Esophagus squamous epithelium (tissue), 5 donors: ENCODE results near the gene AKIRIN2. TPM values are rescaled to one million over a fixed set of nuclear protein-coding genes. Genes with fewer than 3 reads are reported as not detected.
"Not testable (repeated sequence)": the region's sequence is repeated elsewhere in the genome, so short reads cannot be mapped to it uniquely, and the experiment has no call there.

Experiments
- DNase-seq: peaks from one replicate; lab custom pipeline; 2025; lab: John Stamatoyannopoulos, UW
- H3K27ac ChIP-seq, 4 donors: fragments of 200-600 bp; sonication (generic); one replicate each; pipeline ENCODE4 v1.5.1; 2016 to 2019; ENCODE audit warnings: mild to moderate bottlenecking in 1 of 4
- H3K27me3 ChIP-seq, 4 donors: fragments of 200-600 bp; sonication (generic); 1 replicate in 3 of 4; 2 replicates in 1 of 4; pipeline versions ENCODE4 v1.5.1 to v1.6.0; 2017 to 2021; ENCODE audit warnings: antibody characterized with exemption in 1 of 4
- H3K36me3 ChIP-seq, 3 donors: fragments of 200-600 bp; sonication (generic); one replicate each; pipeline ENCODE4 v1.5.1; 2016 to 2019
- H3K4me1 ChIP-seq, 3 donors: fragments of 200-600 bp; sonication (generic); one replicate each; pipeline ENCODE4 v1.5.1; 2017 to 2019
- H3K4me3 ChIP-seq, 4 donors: fragments of 200-600 bp; sonication (generic); 1 replicate in 3 of 4; 2 replicates in 1 of 4; pipeline ENCODE4 v1.5.1; 2016 to 2019; ENCODE audit warnings: mild to moderate bottlenecking in 2 of 4, moderate library complexity in 1 of 4
- H3K9me3 ChIP-seq, 3 donors: fragments of 200-600 bp; sonication (generic); one replicate each; pipeline ENCODE4 v1.5.1; 2016 to 2019
- POLR2A ChIP-seq, 4 donors: fragments of 450-650 bp; IDR thresholded peaks; one replicate each; pipeline ENCODE4 v1.6.1; 2017; ENCODE audit warnings: antibody characterized with exemption in 4 of 4, mild to moderate bottlenecking in 4 of 4, moderate library complexity in 3 of 4
- WGBS, 2 donors: methylation state at CpG; one replicate each; pipeline ENCODE4 v1.1.5; 2018; 5-methylcytosine and 5-hydroxymethylcytosine counted together
- intact Hi-C: fragments of 100-400 bp; cut with DNase I; formaldehyde crosslinking; loops from one replicate; pipeline ENCODE4 v1.15.0; 2022
- total RNA-seq, 4 donors: library from RNA; depleted of rRNA; stranded (reverse); fragments of >200 nt; gene quantifications; one replicate each; pipeline ENCODE4 v1.1.0, GENCODE V29; 2016
- TF ChIP-seq, protein P1 (sequence below), 6 experiments: fragments of 450-650 bp in 4 of 6; fragments of 200-600 bp in 2 of 6; sonication (generic) in 2 of 6; IDR thresholded peaks; one replicate each; pipeline ENCODE4 v1.5.1; 2016 to 2019; ENCODE audit warnings: antibody characterized with exemption in 6 of 6, mild to moderate bottlenecking in 4 of 6, moderate library complexity in 4 of 6
- donor health status: DM: yes; HTN: yes; CAD: no.

The AKIRIN2 gene
- total RNA-seq, 4 donors from 2014 or later, result 13.8 to 36.7 (median 25.4) TPM

DNA sequence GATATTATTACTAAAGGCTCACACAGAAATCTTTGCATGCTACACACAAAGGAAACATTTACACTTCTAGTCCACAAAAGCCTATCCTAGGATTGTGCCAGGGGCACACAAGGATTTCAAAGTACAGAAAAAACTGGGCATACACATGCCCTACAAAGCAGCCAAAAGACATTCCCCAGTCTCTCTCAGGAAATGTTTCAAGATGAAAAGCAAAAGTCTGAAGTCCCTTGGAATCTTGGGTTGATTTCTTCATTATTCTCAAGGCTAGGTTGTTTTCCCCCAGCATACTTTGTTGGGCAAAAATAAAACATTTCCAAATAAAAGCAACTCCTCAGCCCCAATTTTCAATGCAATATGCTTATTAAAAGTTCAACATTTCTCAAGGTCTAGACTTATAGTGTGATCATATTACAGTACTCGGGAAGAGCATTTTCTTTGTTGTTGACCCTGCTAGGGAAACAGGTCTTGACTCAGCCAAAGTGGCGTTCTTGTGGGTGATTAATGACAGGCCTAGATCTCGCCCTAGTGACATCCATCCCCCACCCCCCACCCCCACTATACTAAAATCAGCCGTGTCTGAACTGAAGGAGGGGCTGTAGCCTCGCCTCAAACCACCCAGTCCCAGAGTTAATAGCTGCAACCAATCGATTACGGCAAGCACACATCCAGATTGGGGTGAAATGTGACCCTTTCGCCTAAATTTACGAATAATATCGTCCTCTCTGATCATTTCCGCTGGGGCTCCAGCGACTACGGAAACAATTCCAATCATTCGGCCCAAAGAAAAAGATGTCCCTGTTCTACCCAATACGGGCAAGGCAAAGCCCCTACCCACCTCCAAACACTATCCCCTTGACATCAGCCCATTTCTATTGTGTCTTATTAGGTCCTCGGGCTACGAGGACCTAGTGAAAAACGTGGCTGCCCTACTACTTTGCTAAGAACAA is 1.4 kb downstream of the AKIRIN2 start:
- intact Hi-C loops, result no loop called here
- no peak for DNase-seq
- 1% methylated on average over 14 to 16 of the region's 18 CpGs for WGBS, 2 donors

DNA sequence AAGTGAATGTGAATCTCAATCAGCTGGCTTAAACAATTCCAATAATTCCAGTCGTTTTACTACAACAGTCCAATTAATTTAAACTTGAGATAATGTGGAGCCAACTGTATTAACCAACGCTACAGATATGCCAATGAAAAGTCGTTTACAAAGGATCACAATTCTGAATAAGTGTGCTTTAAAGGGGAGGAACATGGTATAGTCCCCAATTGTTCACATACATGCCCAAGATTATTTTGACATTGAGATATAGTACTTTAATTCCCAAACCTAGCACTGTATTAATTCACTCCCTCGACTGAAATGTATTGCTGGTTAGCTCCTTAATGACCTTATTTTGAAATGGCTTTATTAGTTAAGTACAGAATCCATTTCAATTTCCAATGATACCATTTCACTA is 2.5 kb downstream of the AKIRIN2 start:
- no peak for TF ChIP-seq POLR2A (IDR thresholded peaks at IDR 0.05)
- TF ChIP-seq, protein P1, sequence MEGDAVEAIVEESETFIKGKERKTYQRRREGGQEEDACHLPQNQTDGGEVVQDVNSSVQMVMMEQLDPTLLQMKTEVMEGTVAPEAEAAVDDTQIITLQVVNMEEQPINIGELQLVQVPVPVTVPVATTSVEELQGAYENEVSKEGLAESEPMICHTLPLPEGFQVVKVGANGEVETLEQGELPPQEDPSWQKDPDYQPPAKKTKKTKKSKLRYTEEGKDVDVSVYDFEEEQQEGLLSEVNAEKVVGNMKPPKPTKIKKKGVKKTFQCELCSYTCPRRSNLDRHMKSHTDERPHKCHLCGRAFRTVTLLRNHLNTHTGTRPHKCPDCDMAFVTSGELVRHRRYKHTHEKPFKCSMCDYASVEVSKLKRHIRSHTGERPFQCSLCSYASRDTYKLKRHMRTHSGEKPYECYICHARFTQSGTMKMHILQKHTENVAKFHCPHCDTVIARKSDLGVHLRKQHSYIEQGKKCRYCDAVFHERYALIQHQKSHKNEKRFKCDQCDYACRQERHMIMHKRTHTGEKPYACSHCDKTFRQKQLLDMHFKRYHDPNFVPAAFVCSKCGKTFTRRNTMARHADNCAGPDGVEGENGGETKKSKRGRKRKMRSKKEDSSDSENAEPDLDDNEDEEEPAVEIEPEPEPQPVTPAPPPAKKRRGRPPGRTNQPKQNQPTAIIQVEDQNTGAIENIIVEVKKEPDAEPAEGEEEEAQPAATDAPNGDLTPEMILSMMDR (IDR thresholded peaks at IDR 0.05), result no peak
- Histone ChIP-seq H3K9me3 (no peaks in the 10 kb centered on the region), H3K4me3 (peak overlapping the region; percentile 76 to 93 (median 89)), H3K27ac (peak overlapping the region; percentile 74 to 99 (median 96)), H3K27me3 (no peaks in the 10 kb centered on the region), H3K36me3 (no peaks in the 10 kb centered on the region), H3K4me1 (peaks cover 18 to 61% (median 28%) of the 10 kb centered on the region in 3 donors)
- WGBS, 2 donors, result 1 to 4% methylated on average over 4 of the region's 4 CpGs
- intact Hi-C loops, result no loop called here
- no peak for DNase-seq

More for the DNA sequence above, 1.4 kb downstream of the AKIRIN2 start:
- Histone ChIP-seq H3K4me1 (peaks cover 14 to 50% (median 27%) of the 10 kb centered on the region in 3 donors), H3K4me3 (peak overlapping the region; percentile 76 to 93 (median 89)), H3K36me3 (no peaks in the 10 kb centered on the region), H3K9me3 (no peaks in the 10 kb centered on the region), H3K27me3 (no peaks in the 10 kb centered on the region), H3K27ac (peak overlapping the region; percentile 93 to 99 (median 98))
- no peak for TF ChIP-seq POLR2A (IDR thresholded peaks at IDR 0.05)
- TF ChIP-seq, protein P1 (IDR thresholded peaks at IDR 0.05), result no peak

DNA sequence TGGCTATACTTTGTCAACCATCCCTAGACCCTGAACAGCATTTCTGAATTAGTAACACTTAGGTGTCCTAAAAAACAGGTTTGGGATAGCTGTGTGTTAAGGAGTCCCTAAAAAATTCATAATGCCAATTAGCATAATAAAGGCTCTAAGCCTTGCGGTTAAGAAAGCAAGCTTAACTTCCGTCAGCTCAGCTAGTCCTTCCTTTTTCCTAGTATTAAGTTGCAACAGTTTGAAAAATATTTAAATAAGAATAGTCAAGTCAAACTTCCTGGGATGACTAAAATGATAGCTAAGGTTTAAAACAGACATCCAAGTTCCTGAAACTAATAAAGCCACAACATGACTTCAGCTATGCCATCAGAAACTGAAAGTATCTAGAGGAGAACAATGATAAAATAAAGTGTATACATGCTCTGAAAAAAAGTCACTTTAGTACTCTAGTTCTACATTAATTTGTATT is 3.5 kb downstream of the AKIRIN2 start:
- DNase-seq, result no peak
- H3K9me3 ChIP-seq, result no peaks in the 10 kb centered on the region
- H3K27me3 ChIP-seq, result no peaks in the 10 kb centered on the region
- no peaks in the 10 kb centered on the region for H3K36me3 ChIP-seq
- intact Hi-C loops, result no loop called here
- WGBS, 2 donors, result 0 to 2% methylated on average over 2 of the region's 2 CpGs
- H3K27ac ChIP-seq, result peak overlapping the region; percentile 74 to 99 (median 96)
- H3K4me3 ChIP-seq, result peak overlapping the region; percentile 76 to 93 (median 89)
- TF ChIP-seq, protein P1 (IDR thresholded peaks at IDR 0.05), result no peak
- peak in 1 of 4 donors; percentile 14 for TF ChIP-seq POLR2A (IDR thresholded peaks at IDR 0.05)
- H3K4me1 ChIP-seq, result peaks cover 19 to 71% (median 28%) of the 10 kb centered on the region in 3 donors

DNA sequence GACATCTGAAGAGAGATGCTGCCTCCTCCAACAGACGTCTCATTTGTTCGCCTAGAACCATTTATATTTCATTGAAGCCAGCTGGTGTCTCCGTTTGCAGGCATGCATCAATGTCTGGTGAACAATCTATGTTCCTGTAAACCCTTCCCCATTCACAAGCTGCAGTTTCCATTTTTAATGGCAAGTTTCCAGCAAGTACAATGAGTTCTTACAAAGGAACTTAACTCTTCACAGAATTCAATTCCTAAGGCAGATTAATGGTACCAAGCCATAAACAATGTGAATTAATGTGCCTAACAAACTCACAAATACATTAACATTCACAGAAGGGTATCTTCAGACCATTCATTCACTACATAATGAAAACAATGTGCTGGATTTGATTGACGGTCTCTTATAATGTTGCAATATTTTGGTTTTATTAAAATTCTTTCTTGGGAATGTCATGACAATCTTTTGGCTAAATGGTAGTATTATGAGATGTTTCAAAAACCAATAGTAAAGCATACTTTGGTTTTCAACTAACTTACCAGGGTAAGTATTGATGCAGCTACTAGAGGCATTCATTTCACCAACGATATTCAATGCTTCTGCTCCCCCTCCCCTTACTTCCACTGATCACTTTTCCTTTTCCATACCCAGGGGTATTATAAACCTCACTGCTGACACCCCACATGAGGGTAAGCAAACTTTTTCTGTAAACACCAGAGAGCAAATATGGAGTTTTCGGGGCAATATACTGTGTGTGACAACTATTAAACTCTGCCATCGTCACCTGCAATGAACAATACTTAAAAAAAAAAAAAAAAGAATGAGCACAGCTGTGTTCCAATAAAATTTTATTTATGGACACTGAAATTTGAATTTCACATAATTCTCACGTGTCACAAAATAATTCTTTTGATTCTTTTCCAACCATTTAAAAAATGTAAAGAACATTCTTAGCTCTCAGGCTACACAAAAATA is 4.2 kb downstream of the AKIRIN2 start:
- 38 to 44% methylated on average over 8 of the region's 8 CpGs for WGBS, 2 donors
- peak overlapping the region; percentile 51 to 99 (median 96) for H3K27ac ChIP-seq
- TF ChIP-seq POLR2A (IDR thresholded peaks at IDR 0.05), result no peak
- TF ChIP-seq, protein P1 (IDR thresholded peaks at IDR 0.05), result no peak
- no peaks in the 10 kb centered on the region for H3K36me3 ChIP-seq
- no peak for DNase-seq
- intact Hi-C loops, result no loop called here
- peak overlapping the region; percentile 76 to 93 (median 89) for H3K4me3 ChIP-seq
- no peaks in the 10 kb centered on the region for H3K27me3 ChIP-seq
- no peaks in the 10 kb centered on the region for H3K9me3 ChIP-seq
- peaks cover 26 to 73% (median 27%) of the 10 kb centered on the region in 3 donors for H3K4me1 ChIP-seq

DNA sequence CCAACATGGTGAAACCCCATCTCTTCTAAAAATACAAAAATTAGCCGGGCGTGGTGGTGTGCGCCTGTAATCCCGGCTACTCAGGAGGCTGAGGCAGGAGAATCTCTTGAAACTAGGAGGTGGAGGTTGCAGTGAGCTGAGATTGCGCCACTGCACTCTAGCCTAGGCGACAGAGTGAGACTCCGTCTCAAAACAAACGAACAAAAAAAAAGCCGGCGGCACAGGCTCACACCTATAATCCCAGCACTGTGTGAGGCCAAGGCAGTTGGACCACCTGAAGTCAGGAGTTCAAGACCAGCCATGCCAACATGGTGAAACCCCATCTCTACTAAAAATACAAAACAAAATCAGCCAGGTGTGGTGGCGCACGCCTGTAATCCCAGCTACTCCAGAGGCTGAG is 5.2 kb downstream of the AKIRIN2 start:
- H3K36me3 ChIP-seq, H3K9me3 ChIP-seq, DNase-seq, H3K4me3 ChIP-seq, H3K27me3 ChIP-seq, intact Hi-C loops, H3K27ac ChIP-seq: not testable (repeated sequence)
- peaks cover 32 to 81% (median 36%) of the 10 kb centered on the region in 3 donors for H3K4me1 ChIP-seq
- 74 to 90% methylated on average over 8 to 12 of the region's 12 CpGs for WGBS, 2 donors
